ENCODE data around the gene PRRC2A.
A peak's percentile ranks its signal among the peaks of the same experiment; 100 is the strongest.

The PRRC2A gene

DNA sequence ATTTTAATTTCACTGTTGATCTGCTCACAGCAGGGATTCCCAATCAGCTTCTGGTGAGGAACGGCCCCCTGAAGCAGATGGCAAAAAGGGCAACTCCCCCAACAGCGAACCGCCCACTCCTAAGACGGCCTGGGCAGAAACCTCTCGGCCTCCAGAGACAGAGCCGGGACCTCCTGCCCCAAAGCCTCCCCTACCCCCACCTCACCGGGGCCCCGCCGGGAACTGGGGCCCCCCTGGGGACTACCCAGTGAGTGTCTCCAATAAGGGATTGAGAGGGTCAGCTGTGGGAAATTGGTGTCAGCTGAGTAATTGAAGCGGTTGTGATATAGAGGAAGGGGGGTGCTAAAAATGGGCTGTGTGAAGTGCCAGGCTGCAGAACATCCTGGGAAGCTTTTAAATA, 6.4 kb downstream of the PRRC2A start:
- DNase-seq = no peak

DNA sequence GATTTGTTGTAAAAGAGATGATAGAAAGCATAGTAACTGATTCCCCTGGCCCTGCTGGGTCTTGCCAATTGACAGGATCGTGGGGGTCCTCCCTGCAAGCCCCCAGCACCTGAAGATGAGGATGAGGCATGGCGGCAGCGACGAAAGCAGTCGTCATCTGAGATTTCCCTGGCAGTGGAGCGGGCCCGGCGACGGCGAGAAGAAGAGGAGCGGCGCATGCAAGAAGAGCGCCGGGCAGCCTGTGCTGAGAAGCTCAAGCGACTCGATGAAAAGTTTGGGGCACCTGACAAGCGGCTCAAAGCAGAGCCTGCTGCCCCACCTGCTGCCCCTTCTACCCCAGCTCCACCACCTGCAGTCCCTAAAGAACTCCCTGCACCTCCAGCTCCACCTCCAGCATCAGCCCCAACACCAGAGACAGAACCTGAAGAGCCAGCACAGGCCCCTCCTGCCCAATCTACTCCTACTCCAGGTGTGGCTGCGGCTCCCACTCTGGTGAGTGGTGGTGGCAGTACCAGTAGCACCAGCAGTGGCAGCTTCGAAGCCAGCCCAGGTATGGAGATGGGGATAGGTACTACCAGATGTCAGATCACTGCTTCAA, 7.3 kb downstream of the PRRC2A start:
- DNase-seq = no peak

DNA sequence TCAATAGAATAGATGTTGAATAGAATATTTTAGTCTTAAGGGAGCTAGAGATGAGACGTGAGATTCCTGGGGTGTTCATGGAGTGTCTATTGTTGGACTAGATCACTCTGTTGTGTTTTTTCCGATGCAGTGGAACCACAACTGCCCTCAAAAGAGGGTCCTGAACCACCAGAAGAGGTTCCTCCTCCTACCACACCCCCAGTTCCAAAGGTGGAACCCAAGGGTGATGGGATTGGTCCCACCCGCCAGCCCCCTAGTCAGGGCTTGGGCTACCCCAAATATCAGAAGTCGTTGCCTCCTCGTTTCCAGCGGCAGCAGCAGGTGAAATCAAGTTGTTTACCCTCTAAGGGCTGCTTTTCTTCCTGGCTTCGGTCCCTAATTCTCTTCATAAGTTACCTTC, 8.5 kb downstream of the PRRC2A start:
- no peak for DNase-seq

DNA sequence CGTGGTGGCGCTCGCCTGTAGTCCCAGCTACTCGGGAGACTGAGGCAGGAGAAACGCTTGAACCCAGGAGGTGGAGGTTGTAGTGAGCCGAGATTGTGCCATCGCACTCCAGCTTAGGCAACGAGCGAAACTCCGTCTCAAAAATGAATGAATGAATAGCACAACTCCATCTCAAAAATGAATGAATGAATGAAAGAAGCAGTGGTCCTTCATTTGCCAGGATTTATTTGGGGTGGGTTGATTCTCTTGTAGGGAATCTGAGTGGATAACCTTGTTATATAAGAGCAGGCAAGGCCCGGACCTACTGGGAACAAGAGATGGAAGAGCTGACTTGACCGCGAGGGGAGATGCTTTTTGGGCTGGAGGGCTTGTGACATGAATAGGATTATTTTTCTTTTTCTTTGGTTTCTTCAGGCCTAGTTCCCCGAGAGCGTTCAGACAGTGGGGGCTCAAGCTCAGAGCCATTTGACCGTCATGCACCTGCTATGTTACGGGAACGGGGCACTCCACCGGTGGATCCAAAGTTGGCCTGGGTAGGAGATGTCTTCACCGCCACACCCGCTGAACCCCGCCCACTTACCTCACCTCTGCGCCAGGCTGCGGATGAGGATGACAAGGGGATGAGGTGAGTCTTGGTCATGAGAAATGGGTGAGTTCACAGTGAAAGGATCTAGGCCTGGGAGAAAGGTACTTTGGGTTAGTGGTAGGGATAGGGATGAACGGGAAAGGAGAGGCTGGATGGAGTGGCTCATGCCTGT, 9.8 kb downstream of the PRRC2A start:
- DNase-seq = no peak

DNA sequence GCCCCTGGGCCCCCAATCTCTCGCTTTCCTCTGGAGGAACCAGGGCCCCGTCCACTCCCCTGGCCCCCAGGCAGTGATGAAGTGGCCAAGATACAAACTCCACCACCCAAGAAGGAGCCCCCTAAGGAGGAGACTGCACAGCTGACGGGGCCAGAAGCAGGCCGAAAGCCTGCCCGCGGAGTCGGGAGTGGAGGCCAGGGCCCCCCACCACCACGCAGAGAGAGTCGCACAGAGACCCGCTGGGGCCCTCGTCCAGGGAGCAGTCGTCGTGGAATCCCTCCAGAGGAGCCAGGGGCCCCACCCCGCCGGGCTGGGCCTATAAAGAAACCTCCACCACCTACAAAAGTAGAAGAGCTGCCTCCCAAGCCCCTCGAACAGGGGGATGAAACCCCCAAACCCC, 10.7 kb downstream of the PRRC2A start:
- no peak for DNase-seq

DNA sequence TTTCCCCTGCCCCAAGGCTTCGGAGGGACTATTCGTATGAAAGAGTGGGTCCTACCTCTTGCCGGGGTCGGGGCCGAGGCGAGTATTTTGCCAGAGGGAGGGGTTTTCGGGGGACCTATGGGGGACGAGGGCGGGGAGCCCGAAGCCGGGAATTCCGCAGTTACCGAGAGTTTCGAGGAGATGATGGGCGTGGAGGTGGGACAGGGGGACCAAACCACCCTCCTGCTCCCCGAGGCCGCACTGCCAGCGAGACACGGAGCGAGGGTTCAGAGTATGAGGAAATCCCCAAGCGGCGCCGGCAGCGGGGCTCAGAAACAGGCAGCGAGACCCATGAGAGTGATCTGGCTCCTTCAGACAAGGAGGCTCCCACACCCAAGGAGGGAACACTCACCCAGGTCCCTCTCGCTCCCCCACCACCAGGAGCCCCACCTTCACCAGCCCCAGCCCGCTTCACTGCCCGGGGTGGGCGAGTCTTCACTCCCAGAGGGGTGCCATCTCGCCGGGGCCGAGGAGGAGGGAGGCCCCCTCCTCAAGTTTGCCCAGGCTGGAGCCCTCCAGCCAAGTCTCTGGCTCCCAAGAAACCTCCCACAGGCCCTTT, 11.3 kb downstream of the PRRC2A start:
- DNase-seq = no peak

DNA sequence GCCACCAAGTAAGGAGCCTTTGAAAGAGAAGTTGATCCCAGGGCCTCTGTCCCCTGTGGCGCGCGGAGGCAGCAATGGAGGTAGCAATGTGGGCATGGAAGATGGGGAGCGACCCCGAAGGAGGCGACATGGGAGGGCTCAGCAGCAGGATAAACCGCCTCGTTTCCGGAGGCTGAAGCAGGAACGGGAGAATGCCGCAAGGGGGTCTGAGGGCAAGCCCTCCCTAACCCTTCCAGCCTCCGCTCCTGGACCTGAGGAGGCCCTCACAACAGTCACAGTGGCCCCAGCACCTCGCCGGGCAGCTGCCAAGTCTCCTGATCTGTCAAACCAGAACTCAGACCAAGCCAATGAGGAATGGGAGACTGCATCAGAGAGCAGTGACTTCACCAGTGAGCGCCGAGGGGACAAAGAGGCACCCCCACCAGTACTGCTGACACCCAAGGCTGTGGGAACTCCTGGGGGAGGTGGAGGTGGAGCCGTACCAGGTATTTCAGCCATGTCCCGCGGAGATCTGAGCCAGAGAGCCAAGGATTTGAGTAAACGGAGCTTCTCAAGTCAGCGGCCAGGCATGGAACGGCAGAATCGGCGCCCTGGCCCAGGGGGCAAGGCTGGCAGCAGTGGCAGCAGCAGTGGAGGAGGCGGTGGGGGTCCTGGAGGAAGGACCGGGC, 11.9 kb downstream of the PRRC2A start:
- no peak for DNase-seq

DNA sequence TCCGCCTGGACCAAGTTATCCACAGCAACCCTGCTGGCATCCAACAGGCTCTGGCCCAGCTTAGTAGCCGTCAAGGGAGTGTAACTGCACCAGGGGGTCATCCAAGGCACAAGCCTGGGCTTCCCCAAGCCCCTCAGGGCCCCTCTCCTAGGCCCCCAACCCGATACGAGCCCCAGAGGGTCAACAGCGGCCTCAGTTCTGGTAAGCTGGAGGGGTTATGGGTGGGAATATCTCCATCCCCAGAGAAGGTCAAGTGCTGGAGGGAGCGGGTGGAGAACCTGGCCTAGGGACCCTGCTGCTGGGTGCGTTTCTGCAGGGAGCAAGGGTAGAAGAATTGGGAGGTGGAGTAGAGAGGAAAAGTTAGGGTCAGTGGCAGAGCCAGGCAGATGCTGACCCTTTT, 12.9 kb downstream of the PRRC2A start:
- no peak for DNase-seq

DNA sequence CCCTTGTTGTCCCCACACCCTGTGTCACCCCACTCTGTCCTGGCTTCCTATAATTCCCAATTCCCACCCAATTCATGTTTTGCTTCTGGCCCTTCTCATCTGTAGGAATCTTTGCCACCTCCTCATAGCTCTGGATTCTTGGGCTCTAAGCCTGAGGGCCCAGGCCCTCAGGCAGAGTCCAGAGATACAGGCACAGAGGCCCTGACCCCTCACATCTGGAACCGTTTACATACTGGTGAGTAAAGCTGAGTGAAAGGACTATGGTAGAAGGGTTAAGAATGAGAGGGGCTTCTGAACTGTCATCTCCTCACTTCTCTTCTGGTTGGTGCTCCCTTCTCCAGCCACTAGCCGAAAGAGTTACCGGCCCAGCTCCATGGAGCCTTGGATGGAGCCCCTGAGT, 13.6 kb downstream of the PRRC2A start:
- DNase-seq = no peak

DNA sequence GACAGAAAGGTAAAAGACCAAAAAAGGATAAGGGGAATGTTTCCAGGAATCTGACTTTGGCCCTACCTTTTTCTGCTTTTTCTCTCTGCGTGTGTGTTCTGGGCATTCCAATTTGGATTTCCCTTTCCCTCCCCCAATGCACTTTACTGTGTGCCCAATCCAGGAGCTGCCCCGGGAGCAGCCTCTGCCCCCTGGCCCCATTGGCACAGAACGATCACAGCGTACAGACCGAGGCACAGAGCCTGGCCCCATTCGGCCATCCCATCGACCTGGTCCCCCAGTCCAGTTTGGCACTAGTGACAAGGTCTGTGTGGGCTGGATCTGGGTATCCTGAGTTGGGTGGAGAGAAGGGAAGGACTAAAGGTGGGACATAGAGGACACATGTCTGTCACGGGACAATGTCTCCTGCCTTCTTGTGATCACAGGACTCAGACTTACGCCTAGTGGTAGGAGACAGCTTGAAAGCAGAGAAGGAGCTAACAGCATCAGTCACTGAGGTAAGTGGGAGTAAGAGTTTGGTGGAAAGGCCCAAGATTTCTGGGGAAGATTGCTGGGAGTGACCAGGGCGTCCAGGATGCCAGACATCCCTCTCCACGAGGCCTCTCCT, 14.6 kb downstream of the PRRC2A start:
- no peak for DNase-seq

DNA sequence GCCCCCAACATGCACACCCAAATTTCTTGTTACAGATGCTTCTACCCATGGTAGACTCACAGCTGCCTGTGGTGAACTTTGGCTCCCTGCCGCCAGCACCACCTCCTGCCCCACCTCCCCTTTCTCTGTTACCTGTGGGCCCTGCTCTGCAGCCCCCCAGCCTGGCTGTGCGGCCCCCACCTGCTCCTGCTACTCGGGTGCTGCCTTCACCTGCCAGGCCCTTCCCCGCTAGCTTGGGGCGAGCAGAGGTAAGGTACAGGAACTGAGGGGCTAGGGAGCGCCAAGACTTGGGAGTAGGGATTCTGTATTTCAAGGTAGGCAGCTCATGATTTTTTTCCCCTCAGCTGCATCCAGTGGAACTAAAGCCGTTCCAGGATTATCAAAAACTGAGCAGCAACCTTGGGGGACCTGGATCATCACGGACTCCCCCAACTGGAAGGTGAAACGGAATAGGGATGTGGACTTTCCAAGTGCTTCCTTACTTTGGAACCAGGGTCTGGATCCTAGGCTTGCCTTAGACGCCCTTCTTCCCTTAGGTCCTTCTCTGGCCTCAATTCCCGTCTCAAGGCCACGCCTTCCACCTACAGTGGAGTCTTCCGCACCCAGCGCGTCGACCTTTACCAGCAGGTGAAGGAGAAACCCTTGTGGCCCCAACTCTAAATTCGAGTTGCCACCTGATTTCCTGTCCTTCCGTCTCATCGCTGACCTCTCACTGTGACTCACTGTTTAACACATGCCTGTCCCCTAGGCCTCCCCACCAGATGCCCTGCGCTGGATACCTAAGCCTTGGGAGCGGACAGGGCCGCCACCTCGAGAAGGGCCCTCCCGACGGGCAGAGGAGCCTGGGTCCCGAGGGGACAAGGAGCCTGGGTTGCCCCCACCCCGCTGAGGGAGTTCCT, 16.4 kb downstream of the PRRC2A start:
- DNase-seq = no peak

DNA sequence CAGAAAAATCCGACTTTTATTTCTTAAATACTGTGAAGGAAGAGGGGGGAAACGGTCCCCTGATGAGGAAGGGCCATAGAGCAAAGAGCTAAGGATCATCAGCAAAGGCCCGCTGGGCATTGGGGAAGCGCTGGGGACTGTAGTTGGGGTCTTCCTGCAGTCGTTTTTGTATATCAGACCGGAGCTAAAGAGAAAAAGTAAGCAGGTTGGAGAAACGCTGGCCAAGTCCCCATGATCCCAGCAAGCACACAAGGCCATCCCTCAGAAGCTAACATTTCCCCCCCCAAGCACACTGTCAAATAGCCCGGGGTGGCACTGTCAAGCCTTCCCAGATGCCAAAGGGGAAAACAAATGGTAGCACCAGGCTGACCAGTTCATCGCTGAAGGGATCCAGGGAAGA, 18.5 kb downstream of the PRRC2A start:
- DNase-seq = no peak

DNA sequence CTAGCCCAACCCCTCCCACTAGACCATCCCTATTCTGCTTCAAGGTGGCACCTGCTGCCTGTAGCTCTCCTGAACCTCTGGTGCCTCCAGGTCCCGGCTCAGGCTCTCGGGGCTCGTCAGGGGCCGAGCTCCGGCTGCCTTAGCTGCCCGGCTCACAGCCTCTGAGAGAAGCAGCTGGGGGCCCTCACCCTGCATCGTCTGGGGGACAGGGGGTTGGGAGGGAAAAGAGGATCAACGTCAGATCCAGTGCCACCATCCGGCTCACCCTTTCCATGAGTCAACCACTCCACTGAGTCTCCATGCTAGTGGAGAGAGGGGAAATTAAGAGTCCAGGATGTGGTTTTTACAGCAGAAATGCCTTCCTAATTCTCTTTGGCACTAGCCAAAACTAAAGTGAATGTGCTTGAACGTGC, 18.9 kb downstream of the PRRC2A start:
- no peak for DNase-seq

DNA sequence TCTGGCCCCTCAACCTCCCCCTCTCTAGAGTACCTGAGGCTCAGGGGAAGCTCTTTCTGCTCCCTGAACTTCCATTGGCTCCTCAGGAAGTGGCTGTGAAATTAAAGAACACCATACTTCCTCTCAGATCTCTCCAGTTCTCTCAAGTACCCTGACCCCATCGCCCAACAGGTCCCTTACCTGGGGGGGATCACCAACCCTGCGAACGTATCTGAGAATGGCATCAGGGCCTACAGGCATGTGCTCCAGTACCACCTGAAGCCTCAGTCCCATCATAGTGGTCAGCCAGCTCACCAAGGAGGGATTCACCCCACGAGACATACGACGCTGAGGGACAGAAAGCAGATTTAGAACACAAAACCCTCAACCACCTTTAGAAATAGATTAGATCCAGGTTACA, 20.1 kb downstream of the PRRC2A start:
- no peak for DNase-seq

DNA sequence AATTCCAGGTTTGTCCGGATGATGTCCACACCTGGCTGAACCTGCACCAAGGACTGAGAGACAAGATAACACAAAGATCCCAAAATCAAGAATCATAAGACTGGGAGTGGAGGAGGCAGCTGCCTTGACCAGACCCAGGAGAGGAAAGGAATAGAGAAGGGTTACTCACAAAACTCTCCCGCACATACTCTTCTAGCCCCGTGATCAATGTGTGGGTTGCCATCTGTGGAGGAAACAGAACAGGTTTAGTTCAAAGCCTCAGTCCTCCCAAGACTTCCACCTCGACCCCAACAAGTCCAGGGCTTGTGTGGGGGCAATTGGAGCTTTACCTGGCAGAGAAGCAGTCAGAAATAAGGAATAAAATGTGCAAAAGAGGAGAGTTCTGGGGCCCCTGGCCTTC, 20.9 kb downstream of the PRRC2A start:
- no peak for DNase-seq

DNA sequence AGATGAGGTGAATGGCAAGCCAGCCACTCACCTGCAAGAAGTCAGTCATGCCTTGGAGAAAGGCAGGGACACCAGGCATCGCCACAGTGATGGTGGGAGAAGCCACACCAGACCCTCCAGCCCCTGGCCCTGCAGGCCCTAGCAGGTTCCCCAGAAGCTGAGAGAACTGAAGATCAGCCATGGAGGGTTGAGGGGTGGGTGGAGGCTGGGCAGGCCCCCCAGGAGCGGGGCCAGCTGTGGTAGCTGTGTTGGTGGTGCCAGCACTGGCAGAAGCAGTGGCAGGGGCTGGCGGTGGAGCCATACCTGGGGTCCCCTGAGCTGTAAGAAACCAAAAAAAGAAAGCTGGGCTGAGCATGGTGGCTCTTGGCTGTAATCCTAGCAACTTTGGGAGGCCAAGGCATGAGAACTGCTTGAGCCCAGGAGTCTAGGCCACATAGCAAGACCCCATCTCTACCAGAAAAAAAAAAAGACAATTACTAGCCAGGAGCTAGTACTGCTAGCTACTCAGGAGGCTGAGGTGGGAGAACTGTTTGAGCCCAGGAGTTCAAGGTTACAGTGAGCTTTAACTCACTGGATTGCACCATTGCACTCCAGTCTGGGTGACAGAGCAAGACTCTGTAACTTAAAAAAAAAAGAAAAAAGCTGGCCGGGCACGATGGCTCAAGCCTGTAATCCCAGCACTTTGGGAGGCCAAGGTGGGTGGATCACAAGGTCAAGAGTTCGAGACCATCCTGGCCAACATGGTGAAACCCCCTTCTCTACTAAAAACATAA, 22.5 kb downstream of the PRRC2A start:
- DNase-seq = no peak

DNA sequence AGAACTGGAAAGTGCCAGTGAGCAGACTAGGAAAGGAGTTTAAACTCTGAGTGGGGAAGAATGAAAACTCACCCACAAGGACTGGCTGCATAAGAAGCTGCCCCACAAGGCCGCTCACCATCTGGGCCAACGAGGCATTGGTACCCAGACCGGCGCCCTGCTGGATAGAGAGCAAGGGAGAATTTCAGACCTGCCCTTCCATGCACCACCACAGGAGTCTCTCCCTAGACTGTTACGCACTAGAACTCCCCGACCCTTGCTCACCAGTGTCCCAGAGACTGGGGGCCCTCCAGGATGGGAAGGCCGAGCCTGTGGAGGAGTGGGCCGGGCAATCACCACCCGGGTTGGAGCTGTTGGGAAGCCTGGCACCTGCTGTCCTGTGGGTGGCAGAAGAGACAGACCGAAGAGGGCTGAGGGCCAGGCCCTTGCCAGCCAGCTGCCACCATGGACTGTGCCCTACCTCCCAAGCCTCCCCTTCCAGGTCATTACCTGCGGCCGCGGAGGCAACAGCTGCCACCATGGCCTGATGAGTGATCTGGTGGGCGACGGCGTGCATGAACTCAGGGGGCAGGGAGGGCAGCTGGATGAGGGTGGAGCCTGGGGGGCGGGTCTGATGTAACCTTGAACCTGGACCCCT, 23.4 kb downstream of the PRRC2A start:
- DNase-seq = no peak

DNA sequence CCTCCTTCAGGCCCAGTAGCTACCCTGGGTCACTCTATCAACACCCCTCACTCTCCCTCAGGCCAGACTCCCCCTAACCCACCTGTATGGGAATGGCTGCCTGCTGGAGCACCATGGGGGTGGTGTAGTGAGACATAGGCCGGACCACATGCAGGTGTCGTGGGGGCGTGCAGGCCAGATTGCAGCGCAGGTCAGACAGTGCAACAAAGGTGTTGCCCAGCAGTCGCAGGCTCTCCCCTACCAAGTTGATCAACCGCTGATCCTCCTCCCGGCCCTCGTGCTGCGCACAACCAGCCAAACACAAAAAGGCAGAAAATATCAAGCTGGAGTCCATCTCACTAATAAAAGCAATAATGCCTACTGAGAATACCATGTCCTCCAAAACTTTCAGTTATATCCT, 24.8 kb downstream of the PRRC2A start:
- DNase-seq = no peak

DNA sequence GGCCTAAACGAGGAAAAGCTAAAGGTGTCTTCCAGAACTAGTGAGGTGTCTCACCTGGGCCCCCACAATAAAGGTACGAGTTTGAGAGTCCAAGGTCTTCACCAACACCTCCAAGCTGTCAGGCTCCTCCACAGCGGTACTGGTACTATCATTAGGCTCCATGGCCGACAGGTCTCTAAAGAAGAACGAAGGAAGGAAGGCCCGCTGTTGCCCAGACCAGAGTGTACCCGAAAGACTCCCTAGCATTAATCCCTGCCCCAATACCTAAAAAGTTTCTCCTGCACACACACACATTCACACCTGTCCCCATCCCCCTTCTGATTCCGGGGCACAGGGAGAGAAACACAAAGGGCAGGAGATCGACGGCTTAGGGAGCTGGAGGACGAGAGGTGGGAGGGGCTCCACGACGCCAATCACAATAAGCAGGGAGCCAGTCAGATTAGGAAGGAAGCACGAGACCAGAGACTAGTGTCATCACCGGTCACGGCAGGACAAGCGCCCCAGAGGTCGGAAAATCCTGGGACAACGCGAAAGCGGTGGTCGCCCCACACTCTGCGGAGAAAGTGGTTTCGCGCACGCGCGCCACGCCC, 31.2 kb downstream of the PRRC2A start:
- DNase-seq = peak; percentile 47 to 58

DNA sequence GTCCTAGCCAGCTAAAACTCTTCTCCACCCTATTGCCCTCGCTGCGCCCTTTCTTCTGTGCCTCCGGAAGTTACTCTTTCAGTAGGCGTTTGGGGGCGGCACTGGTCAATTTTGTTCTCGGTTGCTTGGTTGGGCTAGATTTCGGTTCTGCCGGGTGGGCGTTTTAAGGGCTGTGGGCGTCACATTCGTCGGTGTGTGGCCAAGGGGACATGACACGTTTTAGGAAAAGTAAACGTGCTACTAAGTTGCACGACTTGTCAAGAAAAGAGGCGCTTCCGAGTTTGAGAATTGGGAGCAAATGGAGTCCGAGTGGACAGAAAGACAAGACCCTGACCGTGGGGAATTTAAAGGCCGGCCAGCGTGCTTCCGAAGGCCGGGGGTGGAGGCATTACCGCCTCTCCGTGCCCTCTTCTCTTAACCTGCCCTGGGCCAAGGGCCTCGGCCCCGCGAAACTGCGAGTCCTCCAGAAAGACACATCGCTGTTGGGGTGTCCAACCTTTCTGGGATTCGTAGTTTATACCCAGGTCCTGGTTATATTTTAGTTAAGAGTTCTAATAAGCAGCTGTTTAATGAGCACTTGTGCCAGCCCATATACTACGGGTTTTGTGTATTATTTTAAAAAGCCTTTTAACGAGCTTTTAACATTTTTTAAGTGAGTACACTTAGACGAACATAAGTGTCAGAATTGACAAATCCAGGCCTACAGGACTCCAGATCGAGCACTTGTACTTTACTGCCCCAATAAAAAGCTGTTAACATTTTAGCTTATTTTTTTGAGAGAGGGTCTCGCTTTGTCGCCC, 32.6 kb downstream of the PRRC2A start:
- peak; percentile 93 to 96 for DNase-seq

All from NCI-H524 (cell line).